Urinary bladder (tissue), 4 donors: Measurements from ENCODE around the gene ASAP2. TPM values are rescaled to one million over a fixed set of nuclear protein-coding genes. Genes with fewer than 3 reads are reported as not detected.
A peak's percentile ranks its signal among the peaks of the same experiment; 100 is the strongest.

Experiments
- DNase-seq: peaks from one replicate; pipeline ENCODE4 v3.0.0-alpha.2; 2015; ENCODE audit errors: extremely low spot score
- H3K27ac ChIP-seq: one replicate; pipeline ENCODE4 v1.5.1; 2013; ENCODE audit warnings: low read depth, mild to moderate bottlenecking, moderate library complexity
- H3K36me3 ChIP-seq: one replicate; pipeline ENCODE4 v1.6.1; 2013; ENCODE audit warnings: mild to moderate bottlenecking, moderate library complexity; ENCODE audit not compliant: insufficient read depth
- H3K4me1 ChIP-seq: one replicate; pipeline ENCODE4 v1.6.1; 2013; ENCODE audit warnings: mild to moderate bottlenecking, moderate library complexity; ENCODE audit not compliant: insufficient read depth
- H3K4me3 ChIP-seq: one replicate; pipeline ENCODE4 v1.5.1; 2013; ENCODE audit warnings: low read depth, low read length
- WGBS: extraction: QIAGEN DNeasy Blood & Tissue Kit; methylation state at CpG from one replicate; pipeline ENCODE4 v1.1.7; 2013; 5-methylcytosine and 5-hydroxymethylcytosine counted together
- polyA plus RNA-seq: library from polyadenylated mRNA; stranded (reverse); fragments of 200-250 nt; gene quantifications from one replicate; pipeline ENCODE4 v1.2.3, GENCODE V29; 2013
- total RNA-seq: library from RNA; depleted of rRNA; stranded (reverse); fragments of >200 nt; gene quantifications from one replicate; pipeline ENCODE4 v1.2.3, GENCODE V29; 2014
- donor health status: healthy with polysubstance abuse.
- donor health status: healthy.

The ASAP2 gene
- total and polyA plus RNA-seq, 2 donors = 10.2 to 34.8 TPM

DNA sequence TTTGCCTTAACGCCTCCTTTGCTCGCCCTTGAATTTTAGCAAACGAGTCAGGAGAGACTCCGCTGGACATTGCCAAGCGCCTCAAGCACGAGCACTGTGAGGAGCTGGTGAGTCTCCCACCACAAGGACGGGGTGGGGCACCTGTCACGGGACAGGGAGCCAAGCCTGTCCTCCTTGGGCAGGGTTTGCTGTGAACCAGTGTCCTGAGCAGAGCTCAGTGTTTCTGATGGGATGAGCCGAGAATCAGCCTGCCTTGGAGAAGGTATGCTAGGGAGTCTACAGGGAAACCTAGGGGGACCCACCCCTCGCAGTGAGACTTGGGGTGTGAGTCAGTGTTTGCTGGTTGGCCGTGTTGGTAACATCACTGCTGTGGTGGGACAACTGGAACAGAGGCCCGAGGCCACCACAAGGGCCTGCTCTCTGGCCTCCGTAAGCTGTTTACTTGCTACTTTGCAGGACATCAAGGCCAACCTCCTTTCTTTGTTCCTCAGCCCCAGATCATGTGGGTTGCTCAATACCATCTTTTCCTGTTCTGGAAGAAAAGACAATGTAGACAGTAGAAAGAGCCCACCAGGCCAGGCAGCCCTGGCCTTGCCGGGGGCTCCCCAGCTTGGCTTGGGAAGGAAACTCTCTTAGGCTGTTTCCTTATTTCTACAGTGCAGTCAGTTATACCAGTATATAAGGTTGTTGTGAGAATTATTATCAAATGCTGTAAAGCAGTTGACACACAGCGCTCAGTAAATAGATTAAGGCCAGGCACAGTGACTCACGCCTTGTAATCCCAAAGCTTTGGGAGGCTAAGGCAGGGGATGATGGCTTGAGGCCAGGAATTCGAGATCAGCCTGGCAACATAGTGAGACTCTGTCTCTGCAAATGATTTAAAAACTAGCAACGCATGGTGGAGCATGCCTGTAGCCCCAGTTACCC lies 174.4 kb downstream of the ASAP2 start:
- WGBS = 62% methylated on average over 18 of the region's 18 CpGs
- H3K27ac ChIP-seq = peak overlapping the region; percentile 72
- no peaks in the 10 kb centered on the region for H3K36me3 ChIP-seq
- no peak overlapping the region for H3K4me3 ChIP-seq
- DNase-seq = no peak
- H3K4me1 ChIP-seq = no peaks in the 10 kb centered on the region

GRCh38 chr2:9382604-9383235 lies 176.1 kb downstream of the ASAP2 start:
- 95% methylated on average over 6 of the region's 6 CpGs for WGBS
- DNase-seq = no peak

GRCh38 chr2:9384521-9384920 lies 177.9 kb downstream of the ASAP2 start:
- H3K4me1 ChIP-seq = no peaks in the 10 kb centered on the region
- H3K4me3 ChIP-seq = no peak overlapping the region
- WGBS = 90% methylated on average over 4 of the region's 4 CpGs
- peaks cover 2% of the 10 kb centered on the region for H3K36me3 ChIP-seq
- no peak overlapping the region for H3K27ac ChIP-seq
- no peak for DNase-seq

More at GRCh38 chr2:9382604-9383235, 176.1 kb downstream of the ASAP2 start:
- H3K36me3 ChIP-seq = no peaks in the 10 kb centered on the region
- no peak overlapping the region for H3K4me3 ChIP-seq
- H3K4me1 ChIP-seq = no peaks in the 10 kb centered on the region
- H3K27ac ChIP-seq = no peak overlapping the region

- Histone ChIP-seq H3K36me3 (peaks cover 2% of the 10 kb centered on the region), H3K4me3 (no peak overlapping the region), H3K4me1 (no peaks in the 10 kb centered on the region), H3K27ac (no peak overlapping the region)
- no peak for DNase-seq
- 93% methylated on average over 6 of the region's 6 CpGs for WGBS
These were observed 179.2 kb downstream of the ASAP2 start for GRCh38 chr2:9385841-9386240.

GRCh38 chr2:9388199-9388681 lies 181.6 kb downstream of the ASAP2 start:
- peaks cover 2% of the 10 kb centered on the region for H3K36me3 ChIP-seq

GRCh38 chr2:9388950-9389911 lies 182.6 kb downstream of the ASAP2 start:
- H3K27ac ChIP-seq = no peak overlapping the region
- no peak overlapping the region for H3K4me3 ChIP-seq
- H3K36me3 ChIP-seq = peaks cover 2% of the 10 kb centered on the region
- no peak for DNase-seq
- no peaks in the 10 kb centered on the region for H3K4me1 ChIP-seq
- WGBS = 91% methylated on average over 28 of the region's 28 CpGs

More at GRCh38 chr2:9388199-9388681, 181.6 kb downstream of the ASAP2 start:
- H3K4me3 ChIP-seq = no peak overlapping the region
- H3K4me1 ChIP-seq = no peaks in the 10 kb centered on the region
- H3K27ac ChIP-seq = no peak overlapping the region
- no peak for DNase-seq
- 91% methylated on average over 11 of the region's 11 CpGs for WGBS

- Histone ChIP-seq H3K4me3 (no peak overlapping the region), H3K27ac (no peak overlapping the region), H3K36me3 (peaks cover 2% of the 10 kb centered on the region), H3K4me1 (no peaks in the 10 kb centered on the region)
- no peak for DNase-seq
- WGBS = 88% methylated on average over 7 of the region's 7 CpGs
These were observed 183.7 kb downstream of the ASAP2 start for GRCh38 chr2:9390151-9390850.

DNA sequence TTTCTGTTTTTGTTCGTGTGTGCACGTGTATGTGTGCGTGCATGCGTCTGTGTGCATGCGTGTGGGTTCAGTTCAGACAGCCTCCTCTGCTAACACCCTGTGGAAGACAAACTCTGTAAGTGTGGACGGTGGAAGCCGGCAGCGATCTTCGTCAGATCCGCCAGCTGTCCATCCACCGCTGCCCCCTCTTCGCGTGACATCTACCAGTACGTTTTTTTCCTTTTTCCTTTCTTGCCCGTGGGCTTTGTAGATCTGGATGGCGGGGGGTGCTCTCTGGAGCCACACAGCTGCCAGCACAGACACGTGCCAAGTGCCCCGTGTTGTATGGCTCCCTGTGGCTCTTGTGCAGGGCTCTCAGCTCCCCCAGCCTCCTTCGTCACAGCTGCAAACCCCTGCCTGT lies 184.4 kb downstream of the ASAP2 start:
- 95% methylated on average over 19 of the region's 19 CpGs for WGBS
- Histone ChIP-seq H3K4me3 (no peak overlapping the region), H3K36me3 (peaks cover 2% of the 10 kb centered on the region), H3K27ac (no peak overlapping the region), H3K4me1 (no peaks in the 10 kb centered on the region)
- no peak for DNase-seq

DNA sequence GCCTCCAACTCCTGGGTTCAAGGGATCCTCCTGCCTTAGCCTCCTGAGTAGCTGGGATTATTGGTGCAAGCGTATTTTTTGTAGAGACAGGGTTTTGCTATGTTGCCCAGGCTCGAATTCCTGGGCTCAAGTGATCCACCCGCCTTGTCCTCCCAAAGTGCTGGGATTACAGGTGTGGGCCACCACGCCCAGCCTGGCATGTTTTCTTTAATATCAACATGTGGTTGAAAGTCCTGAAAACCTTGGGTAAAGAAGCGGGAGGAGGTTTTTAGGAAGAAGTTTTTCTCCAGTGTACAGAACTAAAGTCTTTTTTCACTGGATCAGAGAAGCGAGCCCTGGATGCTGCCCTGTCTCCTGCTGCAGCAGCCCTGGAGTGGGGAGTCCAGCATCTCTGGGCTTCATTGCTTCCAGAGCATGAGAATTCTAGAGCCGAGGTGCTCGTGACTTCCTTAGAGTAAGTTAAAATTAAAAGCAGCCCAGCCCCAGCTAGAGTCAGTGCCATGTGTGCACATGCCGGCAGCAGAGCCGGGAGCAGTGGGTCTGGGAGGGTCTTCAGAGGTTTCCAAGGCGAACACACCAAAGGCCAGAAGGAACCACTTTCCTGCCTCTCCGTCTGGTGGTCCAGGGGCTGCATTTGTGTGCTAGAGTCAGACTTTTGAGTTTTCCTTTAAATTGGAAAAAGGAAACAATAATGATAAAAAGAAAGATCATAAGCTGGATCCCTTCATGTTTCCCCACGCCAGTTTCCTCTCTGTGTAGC lies 185.5 kb downstream of the ASAP2 start:
- H3K4me1 ChIP-seq = no peaks in the 10 kb centered on the region
- peaks cover 2% of the 10 kb centered on the region for H3K36me3 ChIP-seq
- WGBS = 89% methylated on average over 13 of the region's 13 CpGs
- DNase-seq = no peak
- H3K4me3 ChIP-seq = no peak overlapping the region
- no peak overlapping the region for H3K27ac ChIP-seq

DNA sequence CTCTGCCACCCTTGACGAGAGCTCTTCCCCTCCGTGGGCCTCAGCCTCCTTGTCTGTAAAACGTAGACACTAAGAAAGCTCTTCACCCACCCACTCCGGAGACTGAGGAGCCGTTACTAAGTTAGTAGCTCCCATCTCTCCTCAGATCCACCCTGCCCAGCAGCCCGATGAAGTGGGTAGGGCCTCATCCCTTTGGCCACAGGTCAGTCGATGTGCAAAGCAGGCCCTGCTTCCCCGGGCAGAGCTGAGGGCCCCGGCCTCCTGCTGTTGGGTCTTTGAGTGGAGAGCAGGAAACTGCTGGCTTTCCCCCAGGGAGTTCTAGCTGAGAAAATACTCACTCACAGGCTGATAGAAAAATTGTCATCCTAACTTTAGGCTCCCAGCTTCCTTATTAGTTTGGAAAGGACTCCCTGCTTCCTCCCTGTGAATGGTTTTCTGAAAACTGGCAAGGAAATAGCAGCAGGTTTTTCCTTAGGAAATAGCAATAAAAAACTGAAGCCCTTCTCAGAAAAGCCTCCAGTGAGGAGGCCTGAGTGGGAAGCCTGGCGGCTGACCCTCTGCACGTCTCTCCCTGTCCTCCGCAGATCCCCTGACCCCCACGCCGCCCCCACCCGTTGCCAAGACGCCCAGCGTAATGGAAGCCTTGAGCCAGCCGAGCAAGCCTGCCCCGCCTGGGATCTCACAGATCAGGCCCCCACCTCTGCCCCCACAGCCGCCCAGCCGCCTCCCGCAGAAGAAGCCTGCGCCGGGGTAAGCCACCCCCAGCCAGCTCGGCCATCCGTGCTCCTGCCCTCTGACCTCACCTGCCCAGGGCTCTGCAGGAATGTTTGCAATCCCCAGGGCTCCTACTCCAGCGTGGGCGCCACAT lies 186.5 kb downstream of the ASAP2 start:
- H3K36me3 ChIP-seq = peaks cover 2% of the 10 kb centered on the region
- WGBS = 63% methylated on average over 28 of the region's 28 CpGs
- no peak overlapping the region for H3K4me3 ChIP-seq
- DNase-seq = no peak
- no peaks in the 10 kb centered on the region for H3K4me1 ChIP-seq
- H3K27ac ChIP-seq = no peak overlapping the region

GRCh38 chr2:9394816-9395215 lies 188.2 kb downstream of the ASAP2 start:
- no peak for DNase-seq
- no peak overlapping the region for H3K27ac ChIP-seq
- no peaks in the 10 kb centered on the region for H3K4me1 ChIP-seq
- WGBS = 92% methylated on average over 15 of the region's 15 CpGs
- no peaks in the 10 kb centered on the region for H3K36me3 ChIP-seq
- H3K4me3 ChIP-seq = no peak overlapping the region
